CD4-positive, CD25-positive, alpha-beta regulatory T cell (primary cell): Measurements from ENCODE around the gene SMPD2. TPM values are rescaled to one million over a fixed set of nuclear protein-coding genes. Genes with fewer than 3 reads are reported as not detected.

Experiments used
- ATAC-seq, 2 donors: fragments of 150-1000 bp; cut with Tn5 transposase; one replicate each; pipeline ENCODE4 v1.10.0; 2021; ENCODE audit warnings: low read depth in 2 of 2, moderate number of reproducible peaks in 2 of 2, moderate library complexity in 1 of 2
- DNase-seq, 3 donors: peaks; one replicate each; pipeline versions ENCODE4 v3.0.0 to v3.0.0-alpha.2; 2012 to 2022; ENCODE audit warnings: mixed read lengths in 1 of 3
- H3K27ac ChIP-seq: one replicate; pipeline ENCODE4 v1.7.0; 2013; ENCODE audit warnings: mild to moderate bottlenecking, low read length; ENCODE audit not compliant: insufficient read depth, poor library complexity, severe bottlenecking
- H3K27me3 ChIP-seq: one replicate; pipeline ENCODE4 v1.7.0; 2013; ENCODE audit warnings: low read length; ENCODE audit not compliant: control insufficient read depth, insufficient read depth
- H3K36me3 ChIP-seq: one replicate; pipeline ENCODE4 v1.7.0; 2013; ENCODE audit warnings: mild to moderate bottlenecking, low read length, moderate library complexity; ENCODE audit not compliant: control insufficient read depth, insufficient read depth
- H3K4me1 ChIP-seq: 2 replicates; pipeline ENCODE4 v1.7.0; 2013; ENCODE audit warnings: mild to moderate bottlenecking, low read length; ENCODE audit not compliant: insufficient read depth, control insufficient read depth, poor library complexity, severe bottlenecking
- H3K4me3 ChIP-seq: one replicate; pipeline ENCODE4 v1.7.0; 2013; ENCODE audit warnings: low read depth, mild to moderate bottlenecking, low read length, moderate library complexity
- H3K9me3 ChIP-seq, 2 experiments: 1 replicate in 1 of 2; 2 replicates in 1 of 2; pipeline ENCODE4 v1.7.0; 2013; ENCODE audit warnings: low read length in 2 of 2, mild to moderate bottlenecking in 1 of 2, moderate library complexity in 1 of 2; ENCODE audit not compliant: control insufficient read depth in 2 of 2
- H3K27ac Mint-ChIP-seq, 3 donors: one replicate each; pipeline ENCODE4 v1.8.0; 2020 to 2022; ENCODE audit warnings: mild to moderate bottlenecking in 3 of 3, mixed read lengths in 3 of 3, moderate library complexity in 2 of 3
- H3K27me3 Mint-ChIP-seq: one replicate; pipeline ENCODE4 v1.8.0; 2022; ENCODE audit warnings: mild to moderate bottlenecking, mixed read lengths
- H3K36me3 Mint-ChIP-seq: one replicate; pipeline ENCODE4 v1.8.0; 2020; ENCODE audit warnings: mixed read lengths
- H3K4me1 Mint-ChIP-seq, 4 donors: one replicate each; pipeline ENCODE4 v1.8.0; 2020 to 2022; ENCODE audit warnings: mixed read lengths in 4 of 4, mild to moderate bottlenecking in 1 of 4
- H3K4me3 Mint-ChIP-seq, 4 donors: one replicate each; pipeline ENCODE4 v1.8.0; 2020 to 2022; ENCODE audit warnings: mild to moderate bottlenecking in 4 of 4, mixed read lengths in 4 of 4, moderate library complexity in 3 of 4
- H3K9me3 Mint-ChIP-seq, 7 donors: one replicate each; pipeline ENCODE4 v1.8.0; 2020 to 2022; ENCODE audit warnings: mixed read lengths in 7 of 7, mild to moderate bottlenecking in 3 of 7, moderate library complexity in 2 of 7
- polyA plus RNA-seq, 4 donors: library from polyadenylated mRNA; unstranded; fragments of 300-500 nt; fragmentation: Illumina TruSeq; gene quantifications; one replicate each; pipeline ENCODE4 v1.2.3, GENCODE V29; 2021
- total RNA-seq: library from RNA; stranded (reverse); gene quantifications from one replicate; pipeline ENCODE4 v1.2.3, GENCODE V29; 2022

Gene SMPD2
- total and polyA plus RNA-seq, 5 donors from 2014 or later = 9.5 to 30.2 (median 12.7) TPM

DNA sequence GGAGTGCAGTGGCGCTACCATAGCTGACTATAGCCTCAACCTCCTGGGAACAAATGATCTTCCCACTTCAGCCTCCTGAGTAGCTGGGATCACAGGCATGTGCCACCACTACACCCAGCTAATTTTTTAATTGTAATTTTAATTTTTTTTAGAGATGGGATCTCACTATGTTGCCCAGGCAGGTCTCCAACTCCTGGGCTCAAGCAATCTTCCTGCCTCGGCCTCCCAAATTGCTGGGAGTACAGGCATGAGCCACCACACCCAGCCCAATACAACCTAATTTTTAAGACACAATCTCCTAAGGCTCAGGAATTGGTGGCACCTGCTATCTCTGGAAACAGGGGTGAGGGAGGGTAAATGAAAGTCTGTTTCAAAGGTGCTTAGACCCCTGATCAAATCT lies 36.7 kb downstream of the SMPD2 start:
- Mint-ChIP-seq H3K36me3 (peaks cover 71% of the 10 kb centered on the region), H3K4me3 (peak overlapping the region; percentile 94 to 99 (median 97)), H3K9me3 (peaks cover 0 to 3% (median 0%) of the 10 kb centered on the region in 7 donors), H3K4me1 (peaks cover 25 to 89% (median 67%) of the 10 kb centered on the region in 4 donors), H3K27me3 (peaks cover 7% of the 10 kb centered on the region), H3K27ac (peak overlapping the region in 2 of 3 donors; percentile 92 to 95)
- H3K27me3 ChIP-seq = no peaks in the 10 kb centered on the region
- H3K9me3 ChIP-seq = no peaks in the 10 kb centered on the region
- no peak overlapping the region for H3K27ac ChIP-seq
- ATAC-seq (no peak), DNase-seq (no peak)
- peak overlapping the region; percentile 93 for H3K4me3 ChIP-seq
- peaks cover 85% of the 10 kb centered on the region for H3K4me1 ChIP-seq
- H3K36me3 ChIP-seq = peaks cover 49% of the 10 kb centered on the region

DNA sequence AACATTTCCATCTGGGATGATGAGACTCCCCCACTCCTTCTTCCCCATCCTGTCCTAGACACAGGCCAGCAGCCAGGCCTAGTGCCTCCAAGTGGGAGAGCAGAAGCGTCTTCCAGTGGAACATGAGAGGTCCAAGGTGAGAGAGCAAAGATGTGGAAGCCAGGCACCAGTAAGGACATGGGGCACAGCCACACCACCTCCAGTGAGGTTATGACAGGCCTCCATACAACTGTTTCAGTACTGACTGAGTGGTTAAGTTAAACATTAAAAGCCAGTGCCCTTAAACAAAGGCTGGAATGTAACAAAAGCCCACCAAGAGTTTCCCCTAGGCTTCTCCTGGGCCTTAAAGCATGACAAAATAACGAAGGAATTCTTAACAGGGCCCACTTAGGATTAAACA lies 37.2 kb downstream of the SMPD2 start:
- no peaks in the 10 kb centered on the region for H3K9me3 ChIP-seq
- H3K27me3 Mint-ChIP-seq = peaks cover 7% of the 10 kb centered on the region
- H3K9me3 Mint-ChIP-seq = peaks cover 0 to 3% (median 0%) of the 10 kb centered on the region in 7 donors
- ATAC-seq = no peak
- peaks cover 84% of the 10 kb centered on the region for H3K4me1 ChIP-seq
- peaks cover 25 to 84% (median 62%) of the 10 kb centered on the region in 4 donors for H3K4me1 Mint-ChIP-seq
- DNase-seq = no peak
- peak overlapping the region; percentile 6 for H3K27ac ChIP-seq
- H3K4me3 Mint-ChIP-seq = peak overlapping the region; percentile 94 to 99 (median 97)
- H3K36me3 Mint-ChIP-seq = peaks cover 66% of the 10 kb centered on the region
- no peaks in the 10 kb centered on the region for H3K27me3 ChIP-seq
- peak overlapping the region in 2 of 3 donors; percentile 92 to 95 for H3K27ac Mint-ChIP-seq
- H3K36me3 ChIP-seq = peaks cover 44% of the 10 kb centered on the region
- H3K4me3 ChIP-seq = peak overlapping the region; percentile 93

DNA sequence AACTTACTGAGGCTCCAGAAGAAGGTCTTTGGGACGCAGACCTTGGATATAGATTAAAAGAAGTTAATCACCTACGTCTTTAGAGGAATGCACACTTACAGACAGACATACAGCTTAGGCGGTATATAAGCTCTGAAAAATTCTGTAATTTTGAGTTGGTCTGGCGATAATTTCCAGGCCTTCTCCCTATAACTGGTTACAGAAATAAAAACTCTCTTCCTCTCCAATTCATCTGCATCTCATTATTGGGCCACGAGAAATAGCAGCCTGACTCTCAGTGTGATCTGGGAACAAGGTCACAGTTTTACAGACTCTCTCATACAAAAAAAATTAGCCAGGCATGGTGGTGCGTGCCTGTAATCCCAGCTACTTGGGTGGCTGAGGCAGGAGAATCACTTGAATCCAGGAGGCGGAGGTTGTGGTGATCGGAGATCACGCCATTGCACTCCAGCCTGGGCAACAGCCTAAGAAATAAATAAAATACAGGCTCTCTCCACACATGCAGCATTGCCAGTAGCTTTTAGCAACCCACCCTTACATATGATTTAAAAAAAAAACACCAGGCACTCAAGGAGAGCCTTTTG lies 37.8 kb downstream of the SMPD2 start:
- ATAC-seq = no peak
- Mint-ChIP-seq H3K36me3 (peaks cover 60% of the 10 kb centered on the region), H3K27ac (peak overlapping the region; percentile 91 to 95 (median 92))

DNA sequence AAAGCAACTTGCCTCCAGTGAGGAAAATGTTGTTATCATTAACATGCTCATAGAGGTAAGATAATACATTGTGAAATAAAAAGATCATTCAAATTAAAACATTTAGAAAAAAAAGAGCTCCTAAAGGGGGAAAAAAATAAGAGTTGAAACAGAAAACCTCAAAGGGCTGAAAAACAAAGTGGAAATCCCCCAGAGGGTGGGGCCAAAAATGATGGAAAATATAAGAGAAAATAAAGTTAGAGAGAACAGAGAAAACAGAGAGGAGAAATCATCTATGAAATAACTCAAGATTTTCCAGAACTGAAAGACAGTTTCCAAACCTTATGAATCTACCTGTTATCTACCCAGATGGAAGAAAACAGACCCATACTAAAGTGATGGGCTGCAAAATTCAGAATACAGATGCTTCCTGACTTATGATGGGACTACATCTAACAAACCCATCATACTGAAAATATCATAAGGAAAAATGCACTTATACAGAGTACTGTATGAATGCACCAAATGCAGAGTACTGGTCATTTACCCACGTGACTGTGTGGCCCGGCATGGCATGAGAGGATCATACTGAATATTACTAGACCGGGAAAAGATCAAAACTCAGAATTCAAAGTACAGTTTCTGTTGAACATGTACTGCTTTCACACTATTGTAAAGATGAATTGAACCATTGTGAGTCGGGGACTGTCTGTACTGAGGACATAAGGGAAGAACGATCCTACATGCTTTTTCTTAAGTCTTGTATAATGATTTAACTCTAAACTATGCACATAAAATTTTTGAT lies 38.5 kb downstream of the SMPD2 start:
- H3K27me3 ChIP-seq = no peaks in the 10 kb centered on the region
- Mint-ChIP-seq H3K27ac (peak overlapping the region; percentile 91 to 95 (median 92)), H3K27me3 (peaks cover 7% of the 10 kb centered on the region), H3K36me3 (peaks cover 55% of the 10 kb centered on the region), H3K4me1 (peaks cover 30 to 77% (median 55%) of the 10 kb centered on the region in 4 donors), H3K4me3 (peak overlapping the region; percentile 94 to 99 (median 97)), H3K9me3 (no peaks in the 10 kb centered on the region)
- DNase-seq (peak in 1 of 3 donors; percentile 19), ATAC-seq (no peak)
- peak overlapping the region; percentile 93 for H3K4me3 ChIP-seq
- no peaks in the 10 kb centered on the region for H3K9me3 ChIP-seq
- peaks cover 31% of the 10 kb centered on the region for H3K36me3 ChIP-seq
- H3K27ac ChIP-seq = peak overlapping the region; percentile 64
- peaks cover 76% of the 10 kb centered on the region for H3K4me1 ChIP-seq

More for the DNA sequence above, 37.8 kb downstream of the SMPD2 start:
- peaks cover 25 to 78% (median 56%) of the 10 kb centered on the region in 4 donors for H3K4me1 Mint-ChIP-seq
- Histone ChIP-seq H3K27ac (peak overlapping the region; percentile 64), H3K4me1 (peaks cover 79% of the 10 kb centered on the region), H3K36me3 (peaks cover 38% of the 10 kb centered on the region), H3K9me3 (no peaks in the 10 kb centered on the region), H3K27me3 (no peaks in the 10 kb centered on the region), H3K4me3 (peak overlapping the region; percentile 93)
- DNase-seq = no peak
- H3K9me3 Mint-ChIP-seq = peaks cover 0 to 1% (median 0%) of the 10 kb centered on the region in 7 donors
- H3K27me3 Mint-ChIP-seq = peaks cover 7% of the 10 kb centered on the region
- peak overlapping the region; percentile 94 to 99 (median 97) for H3K4me3 Mint-ChIP-seq

DNA sequence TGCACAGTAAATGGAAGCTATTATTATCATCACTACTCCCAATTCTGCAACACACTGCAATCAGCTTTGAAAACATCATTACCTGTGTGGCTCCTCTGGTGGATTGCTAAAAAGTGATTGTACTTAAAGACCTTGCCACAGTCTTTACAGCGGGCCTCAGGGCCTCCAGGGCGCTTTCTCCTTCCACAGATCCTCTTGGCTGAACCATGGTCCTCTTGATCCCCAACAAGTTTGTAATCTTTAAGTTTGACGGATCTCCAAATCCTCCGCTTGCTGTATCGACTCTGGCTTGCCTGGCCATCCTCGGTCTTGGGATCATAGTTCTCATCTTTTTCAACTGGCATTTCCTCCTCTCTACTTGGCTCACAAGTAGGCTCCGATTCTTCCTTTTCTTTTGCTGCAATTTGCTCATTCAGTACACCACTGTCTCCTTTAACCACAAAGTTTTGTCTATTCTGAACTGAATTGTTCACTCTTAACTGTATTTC lies 40.5 kb downstream of the SMPD2 start:
- Mint-ChIP-seq H3K27me3 (peaks cover 7% of the 10 kb centered on the region), H3K27ac (peak overlapping the region; percentile 22 to 95 (median 89)), H3K4me1 (peaks cover 35 to 66% (median 46%) of the 10 kb centered on the region in 4 donors), H3K9me3 (no peaks in the 10 kb centered on the region), H3K4me3 (peak overlapping the region; percentile 94 to 99 (median 97)), H3K36me3 (peaks cover 40% of the 10 kb centered on the region)
- peaks cover 14% of the 10 kb centered on the region for H3K36me3 ChIP-seq
- peaks cover 66% of the 10 kb centered on the region for H3K4me1 ChIP-seq
- no peaks in the 10 kb centered on the region for H3K9me3 ChIP-seq
- H3K27me3 ChIP-seq = no peaks in the 10 kb centered on the region
- ATAC-seq = no peak
- H3K4me3 ChIP-seq = peak overlapping the region; percentile 99
- H3K27ac ChIP-seq = peak overlapping the region; percentile 80
- no peak for DNase-seq

DNA sequence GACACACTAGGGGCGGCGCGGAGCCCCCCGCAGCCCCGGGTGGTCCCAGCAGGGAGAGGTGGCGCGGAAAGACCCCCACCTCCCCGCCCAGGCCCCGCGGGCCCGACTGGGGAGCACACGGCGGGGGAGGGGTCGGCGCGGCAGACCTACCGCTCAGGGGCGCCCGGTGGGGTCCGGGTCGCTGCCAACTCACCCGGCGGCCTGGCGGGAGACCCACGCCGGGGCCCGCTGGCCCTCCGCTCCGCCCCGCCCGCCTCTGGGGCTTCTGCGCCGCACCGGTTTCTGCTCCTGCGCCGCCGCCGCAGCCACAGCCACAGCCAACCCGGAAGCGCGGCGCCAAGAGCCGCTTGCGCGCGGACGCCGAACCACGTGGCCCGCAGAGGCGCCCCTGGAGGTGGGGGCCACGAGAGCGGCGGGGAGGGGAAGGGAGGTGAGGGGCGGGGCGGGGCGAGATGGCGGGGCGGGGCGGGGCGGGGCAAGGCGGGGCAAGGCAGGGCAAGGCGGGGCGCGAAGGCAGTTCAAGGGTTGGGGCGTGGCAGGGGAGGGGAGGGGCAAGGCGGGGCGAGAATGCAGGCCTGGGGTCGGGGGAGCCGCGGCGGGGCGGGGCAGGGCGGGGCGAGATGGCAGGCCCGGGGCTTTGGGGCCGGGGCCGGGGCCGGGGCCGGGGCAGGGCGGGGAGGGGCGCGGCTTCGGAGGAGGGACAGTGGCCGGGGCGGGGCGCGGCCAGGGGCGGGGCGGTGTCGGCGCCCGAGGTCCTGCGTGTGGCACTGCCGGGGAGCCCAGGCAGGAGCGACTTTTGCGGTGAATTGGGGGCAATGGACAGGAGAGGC lies 42.6 kb downstream of the SMPD2 start, which contains the start of gene ZBTB24:
Gene ZBTB24, minus strand, starts transcription at position 315 of the 830 bp plus-strand sequence. CDS start 1,193 bp downstream, outside the sequence.
- peaks cover 3% of the 10 kb centered on the region for H3K36me3 ChIP-seq
- peaks cover 45% of the 10 kb centered on the region for H3K4me1 ChIP-seq

DNA sequence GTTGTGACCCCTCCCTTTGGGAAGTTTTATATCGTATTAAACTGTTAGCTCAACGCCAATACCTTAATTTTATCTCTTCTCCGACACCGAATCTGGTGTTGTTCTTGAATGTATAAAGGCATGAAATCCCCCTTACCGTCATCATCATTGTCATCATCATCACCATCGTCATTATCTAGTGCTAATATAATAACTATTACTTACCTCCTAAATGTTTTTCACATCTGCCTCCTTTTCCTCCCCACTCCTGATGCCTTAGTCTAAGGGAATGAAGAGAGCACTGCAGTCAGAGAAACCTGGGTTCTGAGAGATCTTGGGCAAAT lies 43.2 kb downstream of the SMPD2 start:
- H3K4me1 ChIP-seq = peaks cover 39% of the 10 kb centered on the region
- no peaks in the 10 kb centered on the region for H3K27me3 ChIP-seq
- DNase-seq (no peak), ATAC-seq (peak in 1 of 2 donors; percentile 1)
- Mint-ChIP-seq H3K27me3 (peaks cover 7% of the 10 kb centered on the region), H3K27ac (peak overlapping the region; percentile 81 to 93 (median 93)), H3K4me3 (peak overlapping the region; percentile 78 to 93 (median 82)), H3K9me3 (peaks cover 0 to 2% (median 0%) of the 10 kb centered on the region in 7 donors), H3K36me3 (peaks cover 24% of the 10 kb centered on the region), H3K4me1 (peaks cover 26 to 39% (median 31%) of the 10 kb centered on the region in 4 donors)
- H3K4me3 ChIP-seq = peak overlapping the region; percentile 75
- peaks cover 3% of the 10 kb centered on the region for H3K36me3 ChIP-seq
- H3K27ac ChIP-seq = peak overlapping the region; percentile 86
- no peaks in the 10 kb centered on the region for H3K9me3 ChIP-seq

More for the DNA sequence above, 42.6 kb downstream of the SMPD2 start, which contains the start of gene ZBTB24:
- peak; percentile 88 to 93 (median 91) for DNase-seq
- H3K9me3 Mint-ChIP-seq = peaks cover 0 to 2% (median 0%) of the 10 kb centered on the region in 7 donors
- H3K4me1 Mint-ChIP-seq = peaks cover 31 to 45% (median 36%) of the 10 kb centered on the region in 4 donors
- peak within 1 kb of the TSS; percentile 86 for H3K27ac ChIP-seq
- peak within 1 kb of the TSS; percentile 94 to 99 (median 97) for H3K4me3 Mint-ChIP-seq
- H3K27me3 ChIP-seq = no peaks in the 10 kb centered on the region
- H3K27ac Mint-ChIP-seq = peak within 1 kb of the TSS; percentile 90 to 95 (median 93)
- peak; percentile 87 to 89 for ATAC-seq
- peak within 1 kb of the TSS; percentile 99 for H3K4me3 ChIP-seq
- H3K36me3 Mint-ChIP-seq = peaks cover 29% of the 10 kb centered on the region
- H3K9me3 ChIP-seq = no peaks in the 10 kb centered on the region
- peaks cover 7% of the 10 kb centered on the region for H3K27me3 Mint-ChIP-seq
